A673 (cell line): ENCODE measurements around the gene C1orf210.

Experiments
- EZH2 ChIP-seq: fragments of 200-600 bp; sonication (generic); IDR thresholded peaks from 2 replicates; pipeline ENCODE4 v1.6.1; 2017; ENCODE audit warnings: borderline replicate concordance, low read depth, mild to moderate bottlenecking, mixed read lengths, antibody characterized with exemption, low read length; ENCODE audit not compliant: poor library complexity, severe bottlenecking
- TF ChIP-seq, protein P1 (sequence below): fragments of 300-800, 200-600 bp; sonication (generic); conservative IDR thresholded peaks from 2 replicates; pipeline ENCODE4 v1.5.1; 2017; ENCODE audit warnings: low read depth, mild to moderate bottlenecking, antibody characterized with exemption, low read length, moderate library complexity, mixed read lengths

DNA sequence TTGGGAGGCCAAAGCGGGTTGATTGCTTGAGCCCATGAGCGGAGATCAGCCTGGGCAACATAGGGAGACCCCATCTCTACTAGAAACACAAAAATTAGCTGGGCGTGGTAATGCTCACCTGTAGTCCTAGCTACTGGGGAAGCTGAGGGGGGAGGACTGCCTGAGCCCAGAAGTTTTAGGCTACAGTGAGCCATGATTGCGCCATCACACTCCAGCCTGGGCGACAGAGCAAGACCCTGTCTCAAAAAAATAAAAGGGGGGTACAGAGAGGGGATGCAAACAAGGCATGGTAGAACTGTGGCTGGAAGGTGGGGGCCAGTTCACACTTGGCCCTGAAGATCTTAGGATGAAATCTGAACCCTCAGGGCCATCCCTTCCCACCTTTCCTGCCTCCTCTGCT is 1.2 kb upstream of the C1orf210 start:
- no peak for TF ChIP-seq EZH2
- TF ChIP-seq, protein P1, sequence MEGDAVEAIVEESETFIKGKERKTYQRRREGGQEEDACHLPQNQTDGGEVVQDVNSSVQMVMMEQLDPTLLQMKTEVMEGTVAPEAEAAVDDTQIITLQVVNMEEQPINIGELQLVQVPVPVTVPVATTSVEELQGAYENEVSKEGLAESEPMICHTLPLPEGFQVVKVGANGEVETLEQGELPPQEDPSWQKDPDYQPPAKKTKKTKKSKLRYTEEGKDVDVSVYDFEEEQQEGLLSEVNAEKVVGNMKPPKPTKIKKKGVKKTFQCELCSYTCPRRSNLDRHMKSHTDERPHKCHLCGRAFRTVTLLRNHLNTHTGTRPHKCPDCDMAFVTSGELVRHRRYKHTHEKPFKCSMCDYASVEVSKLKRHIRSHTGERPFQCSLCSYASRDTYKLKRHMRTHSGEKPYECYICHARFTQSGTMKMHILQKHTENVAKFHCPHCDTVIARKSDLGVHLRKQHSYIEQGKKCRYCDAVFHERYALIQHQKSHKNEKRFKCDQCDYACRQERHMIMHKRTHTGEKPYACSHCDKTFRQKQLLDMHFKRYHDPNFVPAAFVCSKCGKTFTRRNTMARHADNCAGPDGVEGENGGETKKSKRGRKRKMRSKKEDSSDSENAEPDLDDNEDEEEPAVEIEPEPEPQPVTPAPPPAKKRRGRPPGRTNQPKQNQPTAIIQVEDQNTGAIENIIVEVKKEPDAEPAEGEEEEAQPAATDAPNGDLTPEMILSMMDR: no peak
